Adrenal gland (tissue), 12 donors: ENCODE measurements around the gene OR11H6. TPM values are rescaled to one million over a fixed set of nuclear protein-coding genes. Genes with fewer than 3 reads are reported as not detected.
"Not testable (repeated sequence)": the region's sequence is repeated elsewhere in the genome, so short reads cannot be mapped to it uniquely, and the experiment has no call there.

Experiments used
- DNase-seq, 7 donors: peaks; one replicate each; pipeline ENCODE4 v3.0.0-alpha.2; 2019 to 2020
- H3K27ac ChIP-seq, 5 donors: fragments of 200-600 bp; sonication (generic) in 4 of 5; 1 replicate in 3 of 5; 2 replicates in 2 of 5; pipeline versions ENCODE4 v1.5.1 to v1.8.0; 2016 to 2020; ENCODE audit warnings: mild to moderate bottlenecking in 1 of 5
- H3K27me3 ChIP-seq: fragments of 200-600 bp; 2 replicates; pipeline ENCODE4 v1.8.0; 2021
- H3K36me3 ChIP-seq, 2 donors: fragments of 200-600 bp; replicated peaks in 1 of 2; 1 replicate in 1 of 2; 2 replicates in 1 of 2; pipeline versions ENCODE4 v1.5.1 to v1.8.0; 2018 to 2022
- H3K4me1 ChIP-seq, 2 donors: fragments of 200-600 bp; replicated peaks in 1 of 2; 1 replicate in 1 of 2; 2 replicates in 1 of 2; pipeline versions ENCODE4 v1.5.1 to v1.8.0; 2018 to 2021
- H3K4me3 ChIP-seq, 4 donors: fragments of 200-600 bp; sonication (generic) in 3 of 4; one replicate each; pipeline ENCODE4 v1.5.1; 2016 to 2018
- H3K9me3 ChIP-seq, 3 donors: fragments of 200-600 bp; sonication (generic) in 1 of 3; replicated peaks in 1 of 3; 1 replicate in 2 of 3; 2 replicates in 1 of 3; pipeline versions ENCODE4 v1.5.1 to v1.8.0; 2016 to 2021
- POLR2A ChIP-seq, 2 donors: fragments of 450-650 bp; IDR thresholded peaks; one replicate each; pipeline ENCODE4 v1.6.1; 2017; ENCODE audit warnings: antibody characterized with exemption in 2 of 2, mild to moderate bottlenecking in 2 of 2, moderate library complexity in 1 of 2
- WGBS, 4 donors: extraction: QIAGEN DNeasy Blood & Tissue Kit in 2 of 4; methylation state at CpG; one replicate each; pipeline versions ENCODE4 v1.1.5 to v1.1.7; 2013 to 2017; 5-methylcytosine and 5-hydroxymethylcytosine counted together
- intact Hi-C, 2 donors: fragments of 100-400 bp; cut with DNase I; formaldehyde crosslinking; loops; one replicate each; pipeline versions ENCODE4 v1.14.1 to v1.15.0; 2022 to 2023
- polyA plus RNA-seq, 3 donors: library from polyadenylated mRNA; stranded (reverse); fragments of 200-250 nt in 2 of 3; fragments of 350-450 nt in 1 of 3; fragmentation: Illumina TruSeq in 1 of 3; extraction: RNeasy Lipid Tissue Mini Kit (QIAGEN cat#74804) in 1 of 3; gene quantifications; one replicate each; pipeline ENCODE4 v1.2.3, GENCODE V29; 2013 to 2014
- small RNA-seq, 2 donors: library from RNA; depleted of rRNA; stranded (forward); fragments of <200 nt; gene quantifications; one replicate each; pipeline ENCODE3, GENCODE V24; 2016
- total RNA-seq, 9 donors: library from RNA; depleted of rRNA in 4 of 9; stranded (reverse); fragments of >200 nt in 4 of 9; fragments of 120-200 nt in 1 of 9; fragmentation: NEBNext Ultra II Directional in 1 of 9; extraction: Animal tissue kit (Norgen Biotek cat#: 25700) in 1 of 9; gene quantifications; one replicate each; pipeline versions ENCODE4 v1.1.0 to v1.2.4, GENCODE V29; 2013 to 2023
- TF ChIP-seq, protein P1 (sequence below), 6 experiments: fragments of 450-650 bp in 4 of 6; fragments of 200-600 bp in 2 of 6; sonication (generic) in 1 of 6; IDR thresholded peaks; 1 replicate in 5 of 6; 2 replicates in 1 of 6; pipeline versions ENCODE4 v1.5.1 to v1.8.0; 2016 to 2021; ENCODE audit warnings: antibody characterized with exemption in 6 of 6, mild to moderate bottlenecking in 2 of 6, moderate library complexity in 1 of 6
- donor health status: healthy with polysubstance abuse.
- donor health status: Bipolar disorder and iron deficiency.
- donor health status: DM: yes; HTN: yes; CAD: no.
- donor health status: DM: no; HTN: no; CAD: no.
- donor health status: DM: no; HTN: no; CAD: no.
- donor health status: DM: yes; HTN: yes; CAD: no.

The OR11H6 gene
- total and polyA plus RNA-seq, 12 donors = not detected

- H3K36me3 ChIP-seq = no peaks in the 10 kb centered on the region
- intact Hi-C loops = no loop called here
- no peak overlapping the region for H3K4me3 ChIP-seq
- H3K27ac ChIP-seq = no peak overlapping the region
- TF ChIP-seq, protein P1, sequence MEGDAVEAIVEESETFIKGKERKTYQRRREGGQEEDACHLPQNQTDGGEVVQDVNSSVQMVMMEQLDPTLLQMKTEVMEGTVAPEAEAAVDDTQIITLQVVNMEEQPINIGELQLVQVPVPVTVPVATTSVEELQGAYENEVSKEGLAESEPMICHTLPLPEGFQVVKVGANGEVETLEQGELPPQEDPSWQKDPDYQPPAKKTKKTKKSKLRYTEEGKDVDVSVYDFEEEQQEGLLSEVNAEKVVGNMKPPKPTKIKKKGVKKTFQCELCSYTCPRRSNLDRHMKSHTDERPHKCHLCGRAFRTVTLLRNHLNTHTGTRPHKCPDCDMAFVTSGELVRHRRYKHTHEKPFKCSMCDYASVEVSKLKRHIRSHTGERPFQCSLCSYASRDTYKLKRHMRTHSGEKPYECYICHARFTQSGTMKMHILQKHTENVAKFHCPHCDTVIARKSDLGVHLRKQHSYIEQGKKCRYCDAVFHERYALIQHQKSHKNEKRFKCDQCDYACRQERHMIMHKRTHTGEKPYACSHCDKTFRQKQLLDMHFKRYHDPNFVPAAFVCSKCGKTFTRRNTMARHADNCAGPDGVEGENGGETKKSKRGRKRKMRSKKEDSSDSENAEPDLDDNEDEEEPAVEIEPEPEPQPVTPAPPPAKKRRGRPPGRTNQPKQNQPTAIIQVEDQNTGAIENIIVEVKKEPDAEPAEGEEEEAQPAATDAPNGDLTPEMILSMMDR (IDR thresholded peaks at IDR 0.05) = no peak
- no peak for TF ChIP-seq POLR2A (IDR thresholded peaks at IDR 0.05)
- H3K9me3 ChIP-seq = no peaks in the 10 kb centered on the region
- DNase-seq = no peak
- H3K4me1 ChIP-seq = no peaks in the 10 kb centered on the region
- WGBS, 4 donors = 48 to 55% (median 52%) methylated on average over 3 of the region's 3 CpGs
- no peaks in the 10 kb centered on the region for H3K27me3 ChIP-seq
These were observed 39.2 kb downstream of the OR11H6 start for GRCh38 chr14:20262642-20263128.

- H3K4me3 ChIP-seq, intact Hi-C loops, H3K9me3 ChIP-seq, DNase-seq, H3K36me3 ChIP-seq, H3K27me3 ChIP-seq, H3K4me1 ChIP-seq, H3K27ac ChIP-seq: not testable (repeated sequence)
- 86 to 92% (median 89%) methylated on average over 5 of the region's 5 CpGs for WGBS, 4 donors
These were observed 40.9 kb downstream of the OR11H6 start for GRCh38 chr14:20264361-20264760.

GRCh38 chr14:20274062-20274461 lies 50.6 kb downstream of the OR11H6 start:
- Histone ChIP-seq H3K9me3 (no peaks in the 10 kb centered on the region), H3K27ac (no peak overlapping the region), H3K4me1 (no peaks in the 10 kb centered on the region), H3K4me3 (no peak overlapping the region), H3K36me3 (no peaks in the 10 kb centered on the region), H3K27me3 (no peaks in the 10 kb centered on the region)
- TF ChIP-seq, protein P1 (IDR thresholded peaks at IDR 0.05) = no peak
- TF ChIP-seq POLR2A (IDR thresholded peaks at IDR 0.05) = no peak
- WGBS, 4 donors = 96 to 100% (median 99%) methylated on average over 2 of the region's 2 CpGs
- intact Hi-C loops = no loop called here
- no peak for DNase-seq

Small RNA genes within 50 kb of the gene (small RNA-seq; reads per million reads assigned to genes)
- gene GTF2IP22 = 0 reads per million in 2 donors

Other genes starting within 250 kb of the OR11H6 start
- not detected for gene OR4K15, start 248.1 kb upstream of the OR11H6 start, total RNA-seq
- not detected for gene OR4K15, start 248.1 kb upstream of the OR11H6 start, polyA plus RNA-seq
- not detected for gene OR4Q2, start 221.5 kb upstream of the OR11H6 start, total RNA-seq
- not detected for gene OR4Q2, start 221.5 kb upstream of the OR11H6 start, polyA plus RNA-seq
- not detected for gene OR4K14, start 204.4 kb upstream of the OR11H6 start, total RNA-seq
- gene OR4K14, start 204.4 kb upstream of the OR11H6 start, polyA plus RNA-seq = not detected
- not detected for gene OR4K13, start 187.7 kb upstream of the OR11H6 start, total RNA-seq
- not detected for gene OR4K13, start 187.7 kb upstream of the OR11H6 start, polyA plus RNA-seq
- not detected for gene OR4L1, start 163.7 kb upstream of the OR11H6 start, total RNA-seq
- not detected for gene OR4L1, start 163.7 kb upstream of the OR11H6 start, polyA plus RNA-seq
- not detected for gene OR4K17, start 113.0 kb upstream of the OR11H6 start, total RNA-seq
- gene OR4K17, start 113.0 kb upstream of the OR11H6 start, polyA plus RNA-seq = not detected
- gene OR4N5, start 84.9 kb upstream of the OR11H6 start, total RNA-seq = not detected
- not detected for gene OR4N5, start 84.9 kb upstream of the OR11H6 start, polyA plus RNA-seq
- gene OR11G2, start 32.8 kb upstream of the OR11H6 start, total RNA-seq = not detected
- gene OR11G2, start 32.8 kb upstream of the OR11H6 start, polyA plus RNA-seq = not detected
- not detected for gene OR11H7, start 5.3 kb downstream of the OR11H6 start, total RNA-seq
- not detected for gene OR11H7, start 5.3 kb downstream of the OR11H6 start, polyA plus RNA-seq
- gene OR11H4, start 15.6 kb downstream of the OR11H6 start, total RNA-seq = not detected
- not detected for gene OR11H4, start 15.6 kb downstream of the OR11H6 start, polyA plus RNA-seq
- 10 to 100 TPM in 7 of 9 donors, 1 to 10 TPM in 2; 7.9 to 28.6 (median 18.1) TPM for gene TTC5, start 82.2 kb downstream of the OR11H6 start, total RNA-seq
- gene TTC5, start 82.2 kb downstream of the OR11H6 start, polyA plus RNA-seq = 10 to 100 TPM in 1 of 3 donors, 1 to 10 TPM in 2; 3.9 to 12.7 (median 9.2) TPM
- gene CCNB1IP1, start 109.6 kb downstream of the OR11H6 start, total RNA-seq = 10 to 100 TPM; 16.8 to 42.7 (median 31.8) TPM
- 10 to 100 TPM; 21.2 to 62.5 (median 41.9) TPM for gene CCNB1IP1, start 109.6 kb downstream of the OR11H6 start, polyA plus RNA-seq
- 10 to 100 TPM in 7 of 9 donors, 1 to 10 TPM in 2; 8.5 to 40.3 (median 22.9) TPM for gene PARP2, start 119.9 kb downstream of the OR11H6 start, total RNA-seq
- gene PARP2, start 119.9 kb downstream of the OR11H6 start, polyA plus RNA-seq = 10 to 100 TPM; 30.5 to 55.2 (median 33.9) TPM
- gene TEP1, start 189.8 kb downstream of the OR11H6 start, total RNA-seq = 10 to 100 TPM in 8 of 9 donors, 1 to 10 TPM in 1; 8.7 to 59.8 (median 35.6) TPM
- 10 to 100 TPM; 22.9 to 39.7 (median 24.9) TPM for gene TEP1, start 189.8 kb downstream of the OR11H6 start, polyA plus RNA-seq
- under 1 TPM in 8 of 9 donors, not detected in 1; 0.18 to 0.95 (median 0.37) TPM for gene KLHL33, start 212.5 kb downstream of the OR11H6 start, total RNA-seq
- gene KLHL33, start 212.5 kb downstream of the OR11H6 start, polyA plus RNA-seq = under 1 TPM; 0.13 to 0.64 (median 0.17) TPM
- gene OSGEP, start 231.1 kb downstream of the OR11H6 start, total RNA-seq = 10 to 100 TPM; 25.0 to 57.2 (median 37.4) TPM
- 100 to 1,000 TPM in 2 of 3 donors, 10 to 100 TPM in 1; 31.8 to 102 (median 102) TPM for gene OSGEP, start 231.1 kb downstream of the OR11H6 start, polyA plus RNA-seq
- 100 to 1,000 TPM in 8 of 9 donors, 10 to 100 TPM in 1; 98.4 to 206 (median 165) TPM for gene APEX1, start 231.5 kb downstream of the OR11H6 start, total RNA-seq
- 100 to 1,000 TPM in 2 of 3 donors, 10 to 100 TPM in 1; 94.1 to 304 (median 125) TPM for gene APEX1, start 231.5 kb downstream of the OR11H6 start, polyA plus RNA-seq
- gene PIP4P1, start 237.7 kb downstream of the OR11H6 start, total RNA-seq = 10 to 100 TPM; 10.6 to 60.1 (median 28.6) TPM
- 10 to 100 TPM; 31.9 to 37.6 (median 36.3) TPM for gene PIP4P1, start 237.7 kb downstream of the OR11H6 start, polyA plus RNA-seq
- gene PNP, start 245.7 kb downstream of the OR11H6 start, total RNA-seq = 10 to 100 TPM in 7 of 9 donors, 1 to 10 TPM in 2; 5.4 to 57.5 (median 17.4) TPM
- gene PNP, start 245.7 kb downstream of the OR11H6 start, polyA plus RNA-seq = 100 to 1,000 TPM in 1 of 3 donors, 10 to 100 TPM in 2; 14.3 to 101 (median 25.6) TPM